Mesendoderm (in vitro differentiated cells): ENCODE data around the gene CHSY1.

ENCODE experiments used
- DNase-seq: peaks from one replicate; pipeline ENCODE4 v3.0.0; 2013
- H2AK5ac ChIP-seq: 2 replicates; pipeline ENCODE4 v1.6.1; 2013; ENCODE audit warnings: low read length, inconsistent platforms
- H2BK120ac ChIP-seq: 2 replicates; pipeline ENCODE4 v1.6.1; 2013; ENCODE audit warnings: low read depth, mild to moderate bottlenecking, low read length, moderate library complexity, mixed read lengths
- H2BK15ac ChIP-seq: replicated peaks from 2 replicates; pipeline ENCODE4 v1.6.1; 2013; ENCODE audit warnings: low read depth, mild to moderate bottlenecking, moderate library complexity
- H2BK5ac ChIP-seq: 2 replicates; pipeline ENCODE4 v1.6.1; 2013; ENCODE audit warnings: low read length, inconsistent platforms
- H3K18ac ChIP-seq: 2 replicates; pipeline ENCODE4 v1.6.1; 2013; ENCODE audit warnings: mild to moderate bottlenecking, low read length, mixed read lengths
- H3K23ac ChIP-seq: one replicate; pipeline ENCODE4 v1.6.1; 2013; ENCODE audit warnings: low read length
- H3K27ac ChIP-seq: 2 replicates; pipeline ENCODE4 v1.5.1; 2013; ENCODE audit warnings: low read depth, mild to moderate bottlenecking, inconsistent platforms, low read length, moderate library complexity
- H3K27me3 ChIP-seq: 2 replicates; pipeline ENCODE4 v1.6.1; 2013; ENCODE audit warnings: low read length, control low read depth, mild to moderate bottlenecking, inconsistent platforms; ENCODE audit not compliant: insufficient read depth, poor library complexity
- H3K36me3 ChIP-seq: 2 replicates; pipeline ENCODE4 v1.6.1; 2013; ENCODE audit warnings: low read length, inconsistent platforms; ENCODE audit not compliant: control insufficient read depth, insufficient read depth
- H3K4ac ChIP-seq: one replicate; pipeline ENCODE4 v1.6.1; 2013; ENCODE audit warnings: low read depth, mild to moderate bottlenecking, low read length, moderate library complexity
- H3K4me1 ChIP-seq: 2 replicates; pipeline ENCODE4 v1.6.1; 2013; ENCODE audit warnings: low read depth, low read length, inconsistent platforms; ENCODE audit not compliant: control insufficient read depth
- H3K4me2 ChIP-seq: 2 replicates; pipeline ENCODE4 v1.6.1; 2013; ENCODE audit warnings: low read length
- H3K4me3 ChIP-seq: 2 replicates; pipeline ENCODE4 v1.5.1; 2013; ENCODE audit warnings: mild to moderate bottlenecking, low read length
- H3K56ac ChIP-seq: one replicate; pipeline ENCODE4 v1.6.1; 2013; ENCODE audit warnings: low read length
- H3K79me1 ChIP-seq: 2 replicates; pipeline ENCODE4 v1.6.1; 2013; ENCODE audit warnings: low read length, inconsistent platforms
- H3K79me2 ChIP-seq: 2 replicates; pipeline ENCODE4 v1.6.1; 2013; ENCODE audit warnings: mild to moderate bottlenecking, low read length; ENCODE audit not compliant: control insufficient read depth, insufficient read depth
- H3K9ac ChIP-seq: 2 replicates; pipeline ENCODE4 v1.6.1; 2013; ENCODE audit warnings: low read length, inconsistent platforms
- H4K5ac ChIP-seq: one replicate; pipeline ENCODE4 v1.6.1; 2013; ENCODE audit warnings: low read length
- H4K8ac ChIP-seq: one replicate; pipeline ENCODE4 v1.6.1; 2013; ENCODE audit warnings: low read depth, mild to moderate bottlenecking, control low read depth, low read length, moderate library complexity
- WGBS: extraction: QIAGEN DNeasy Blood & Tissue Kit; methylation state at CpG from one replicate; pipeline ENCODE4 v1.1.7; 2013; ENCODE audit warnings: low lambda C conversion rate, missing lambda C conversion rate; ENCODE audit not compliant: insufficient coverage; ENCODE audit errors: extremely low coverage; 5-methylcytosine and 5-hydroxymethylcytosine counted together

Gene CHSY1

GRCh38 chr15:101203029-101203573, 48.7 kb downstream of the CHSY1 start:
- H3K9ac ChIP-seq = no peak overlapping the region
- H3K36me3 ChIP-seq = no peaks in the 10 kb centered on the region
- H3K79me2 ChIP-seq = peaks cover 59% of the 10 kb centered on the region
- no peak overlapping the region for H3K23ac ChIP-seq
- peaks cover 2% of the 10 kb centered on the region for H3K4me1 ChIP-seq
- no peak overlapping the region for H3K18ac ChIP-seq
- WGBS = no CpG with 5 or more reads among the region's 4 CpGs
- no peak overlapping the region for H4K8ac ChIP-seq
- DNase-seq = no peak
- no peak overlapping the region for H2AK5ac ChIP-seq
- no peak overlapping the region for H3K4me3 ChIP-seq
- H2BK15ac ChIP-seq = no peak overlapping the region
- no peak overlapping the region for H2BK120ac ChIP-seq
- H3K79me1 ChIP-seq = peaks cover 23% of the 10 kb centered on the region
- no peak overlapping the region for H3K4ac ChIP-seq
- no peak overlapping the region for H4K5ac ChIP-seq
- no peak overlapping the region for H3K56ac ChIP-seq
- H2BK5ac ChIP-seq = no peak overlapping the region
- H3K27ac ChIP-seq = no peak overlapping the region
- H3K4me2 ChIP-seq = no peak overlapping the region
- no peaks in the 10 kb centered on the region for H3K27me3 ChIP-seq

- Histone ChIP-seq H3K56ac (no peak overlapping the region), H3K4me1 (peaks cover 2% of the 10 kb centered on the region), H2BK120ac (no peak overlapping the region), H3K4me2 (no peak overlapping the region), H3K79me2 (peaks cover 57% of the 10 kb centered on the region), H3K23ac (no peak overlapping the region), H3K9ac (no peak overlapping the region), H3K36me3 (no peaks in the 10 kb centered on the region), H2BK15ac (no peak overlapping the region), H3K4ac (no peak overlapping the region), H3K4me3 (no peak overlapping the region), H2BK5ac (no peak overlapping the region), H4K8ac (no peak overlapping the region), H3K27ac (no peak overlapping the region), H3K18ac (no peak overlapping the region), H3K27me3 (no peaks in the 10 kb centered on the region), H3K79me1 (peaks cover 18% of the 10 kb centered on the region), H4K5ac (no peak overlapping the region), H2AK5ac (no peak overlapping the region)
- DNase-seq = peak; percentile 97
- no CpG with 5 or more reads among the region's 5 CpGs for WGBS
These were observed 50.3 kb downstream of the CHSY1 start for GRCh38 chr15:101201411-101202174.

- H3K56ac ChIP-seq = no peak overlapping the region
- H3K36me3 ChIP-seq = no peaks in the 10 kb centered on the region
- DNase-seq = no peak
- H4K5ac ChIP-seq = no peak overlapping the region
- peaks cover 2% of the 10 kb centered on the region for H3K4me1 ChIP-seq
- no peak overlapping the region for H3K18ac ChIP-seq
- no peaks in the 10 kb centered on the region for H3K27me3 ChIP-seq
- WGBS = no CpG with 5 or more reads among the region's 9 CpGs
- peaks cover 52% of the 10 kb centered on the region for H3K79me2 ChIP-seq
- H2AK5ac ChIP-seq = no peak overlapping the region
- no peak overlapping the region for H2BK15ac ChIP-seq
- H3K9ac ChIP-seq = no peak overlapping the region
- no peak overlapping the region for H3K27ac ChIP-seq
- H4K8ac ChIP-seq = no peak overlapping the region
- no peak overlapping the region for H3K4me3 ChIP-seq
- peaks cover 19% of the 10 kb centered on the region for H3K79me1 ChIP-seq
- H3K4me2 ChIP-seq = no peak overlapping the region
- no peak overlapping the region for H3K23ac ChIP-seq
- H2BK5ac ChIP-seq = no peak overlapping the region
- no peak overlapping the region for H3K4ac ChIP-seq
- no peak overlapping the region for H2BK120ac ChIP-seq
These were observed 51.7 kb downstream of the CHSY1 start for GRCh38 chr15:101200181-101200580.

- Histone ChIP-seq H3K4me3 (no peak overlapping the region), H3K4ac (no peak overlapping the region), H3K18ac (no peak overlapping the region), H2BK5ac (no peak overlapping the region), H3K4me1 (peaks cover 2% of the 10 kb centered on the region), H3K27ac (no peak overlapping the region), H3K79me2 (peaks cover 54% of the 10 kb centered on the region), H3K23ac (no peak overlapping the region), H2BK15ac (no peak overlapping the region), H4K5ac (no peak overlapping the region), H3K79me1 (peaks cover 21% of the 10 kb centered on the region), H2BK120ac (no peak overlapping the region), H3K27me3 (no peaks in the 10 kb centered on the region), H4K8ac (no peak overlapping the region), H2AK5ac (no peak overlapping the region), H3K4me2 (no peak overlapping the region), H3K56ac (peak overlapping the region; percentile 27), H3K36me3 (no peaks in the 10 kb centered on the region), H3K9ac (no peak overlapping the region)
- no peak for DNase-seq
- no CpG with 5 or more reads among the region's 6 CpGs for WGBS
These were observed 53.0 kb downstream of the CHSY1 start for GRCh38 chr15:101198800-101199199.

GRCh38 chr15:101198031-101198575, 53.7 kb downstream of the CHSY1 start:
- no peak overlapping the region for H3K9ac ChIP-seq
- WGBS = no CpG with 5 or more reads among the region's 16 CpGs
- no peaks in the 10 kb centered on the region for H3K27me3 ChIP-seq
- no peak overlapping the region for H3K4me3 ChIP-seq
- no peak overlapping the region for H3K27ac ChIP-seq
- no peak overlapping the region for H2BK120ac ChIP-seq
- H2BK5ac ChIP-seq = no peak overlapping the region
- no peak overlapping the region for H3K18ac ChIP-seq
- H4K8ac ChIP-seq = no peak overlapping the region
- H3K4ac ChIP-seq = no peak overlapping the region
- DNase-seq = peak; percentile 39
- no peak overlapping the region for H3K4me2 ChIP-seq
- no peak overlapping the region for H3K23ac ChIP-seq
- no peak overlapping the region for H2AK5ac ChIP-seq
- H3K36me3 ChIP-seq = no peaks in the 10 kb centered on the region
- peaks cover 25% of the 10 kb centered on the region for H3K79me1 ChIP-seq
- H3K79me2 ChIP-seq = peaks cover 56% of the 10 kb centered on the region
- H3K56ac ChIP-seq = peak overlapping the region; percentile 27
- no peak overlapping the region for H4K5ac ChIP-seq
- peaks cover 2% of the 10 kb centered on the region for H3K4me1 ChIP-seq
- no peak overlapping the region for H2BK15ac ChIP-seq
